Activated CD8-positive, alpha-beta memory T cell treated with anti-CD3 and anti-CD28 coated beads, Interleukin-2, amount 50 U/mL, for 4 hours (primary cell): ENCODE measurements around the gene KIAA1958.
"Not testable (repeated sequence)": the region's sequence is repeated elsewhere in the genome, so short reads cannot be mapped to it uniquely, and the experiment has no call there.

Experiments used
- DNase-seq: peaks from one replicate; pipeline ENCODE4 v3.0.0-alpha.2; 2020

Gene KIAA1958

GRCh38 chr9:112669326-112669725 lies 182.7 kb downstream of the KIAA1958 start:
- DNase-seq = no peak

- no peak for DNase-seq
Observed at GRCh38 chr9:112670991-112671625, 184.5 kb downstream of the KIAA1958 start.

GRCh38 chr9:112673221-112673620 lies 186.6 kb downstream of the KIAA1958 start:
- DNase-seq = not testable (repeated sequence)

DNA sequence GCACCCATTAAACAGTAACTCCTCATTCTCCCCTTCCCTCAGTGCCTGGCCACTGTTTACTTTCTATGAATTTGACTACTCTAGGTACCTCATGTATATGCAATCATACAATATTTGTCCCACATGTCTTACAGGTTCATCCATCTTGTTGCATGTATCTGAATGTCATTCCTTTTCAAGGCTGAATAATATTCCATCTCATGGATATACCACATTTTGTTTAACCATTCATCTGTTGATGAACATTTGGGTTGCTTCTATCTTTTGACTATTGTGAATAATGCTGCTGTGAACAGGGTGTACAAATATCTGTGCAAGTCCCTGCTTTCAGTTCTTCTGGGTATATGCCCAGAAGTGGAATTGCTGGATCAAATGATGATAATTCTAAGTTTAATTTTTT lies 190.4 kb downstream of the KIAA1958 start:
- no peak for DNase-seq

- no peak for DNase-seq
Observed at GRCh38 chr9:112680731-112681402, 194.2 kb downstream of the KIAA1958 start.

DNA sequence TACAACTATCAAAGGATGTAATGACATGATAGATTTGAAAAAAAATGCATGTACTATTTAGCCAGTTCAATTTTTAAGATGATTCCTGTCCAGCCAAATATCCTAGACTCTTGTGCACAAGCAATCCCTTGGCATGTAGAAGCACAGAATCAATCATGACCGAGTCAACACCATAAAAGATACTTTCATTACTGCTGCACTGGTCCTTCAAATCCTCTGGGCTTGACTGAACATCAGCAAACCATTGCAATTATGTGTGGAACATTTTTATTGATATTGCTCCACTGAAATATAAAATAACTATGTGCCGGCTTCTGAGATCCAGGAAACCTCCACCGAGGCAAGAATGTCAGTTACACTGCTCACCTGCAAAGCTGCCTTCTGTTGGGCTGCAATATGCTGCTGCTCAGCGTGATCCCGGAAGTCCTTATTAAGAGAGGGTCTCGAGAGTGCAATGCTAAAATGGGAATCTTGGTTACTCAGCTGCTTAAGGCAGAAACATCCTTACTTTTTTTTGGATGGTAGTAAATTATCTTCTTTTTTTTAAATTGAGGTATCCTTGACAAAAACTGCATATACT lies 202.6 kb downstream of the KIAA1958 start:
- no peak for DNase-seq

DNA sequence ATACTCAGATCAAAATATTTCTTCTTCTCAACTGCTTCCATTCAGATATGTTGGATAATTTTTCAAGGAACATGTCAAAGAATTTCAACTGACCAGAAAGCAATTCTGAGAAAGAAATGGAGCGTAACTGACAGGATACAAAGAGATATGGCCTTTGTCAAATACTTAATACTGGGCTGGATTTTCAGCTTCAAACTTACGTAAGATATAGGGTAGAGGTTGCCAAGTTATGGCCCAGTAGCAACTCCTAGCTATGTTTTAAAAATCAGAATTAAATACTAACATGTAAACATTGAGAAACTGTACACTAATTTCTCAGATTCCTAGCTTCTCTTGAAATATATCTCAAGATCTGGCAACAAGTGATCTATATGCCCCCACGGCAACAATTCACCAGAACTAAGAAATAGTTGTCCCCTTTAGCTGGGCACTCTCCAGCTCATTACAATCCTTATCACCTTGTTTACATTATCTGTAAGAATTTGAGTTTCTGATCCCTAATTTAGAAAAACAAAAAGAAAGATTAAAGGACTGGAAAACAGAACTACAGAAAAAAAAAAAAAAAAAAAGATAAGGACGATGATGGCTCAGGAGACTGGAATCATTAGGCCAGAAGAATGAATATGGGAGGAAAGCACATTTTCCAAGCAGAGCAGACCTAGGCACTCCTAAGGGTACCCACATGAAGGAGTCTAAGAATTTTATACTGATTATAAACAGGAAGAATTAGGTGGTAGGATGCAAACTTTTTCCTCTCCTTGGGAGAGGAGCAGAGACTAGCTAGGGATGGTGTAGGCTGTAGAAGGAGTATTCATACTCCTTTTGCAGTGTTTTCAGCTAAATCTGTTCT lies 208.3 kb downstream of the KIAA1958 start:
- no peak for DNase-seq

GRCh38 chr9:112696461-112696860 lies 209.8 kb downstream of the KIAA1958 start:
- DNase-seq = no peak

- no peak for DNase-seq
Observed at GRCh38 chr9:112699230-112699629, 212.6 kb downstream of the KIAA1958 start.

DNA sequence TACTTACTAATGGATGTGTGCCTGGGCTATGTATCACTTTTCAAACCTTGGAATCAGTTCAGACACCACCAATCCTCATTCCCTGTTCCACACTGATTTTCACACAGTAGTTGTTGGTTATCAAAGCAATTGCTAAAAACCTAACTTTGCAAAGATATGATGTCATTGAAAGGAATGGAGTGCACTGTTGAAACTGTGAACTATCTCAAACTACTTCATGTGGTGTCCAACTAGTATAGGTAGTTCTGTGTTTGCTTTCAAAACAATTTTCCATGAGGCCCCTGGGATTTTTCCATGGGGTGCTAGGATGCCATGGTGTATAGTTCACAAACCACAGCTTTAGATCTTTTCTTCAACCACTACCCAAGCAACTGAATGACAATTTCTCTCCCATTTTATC lies 213.5 kb downstream of the KIAA1958 start:
- no peak for DNase-seq

DNA sequence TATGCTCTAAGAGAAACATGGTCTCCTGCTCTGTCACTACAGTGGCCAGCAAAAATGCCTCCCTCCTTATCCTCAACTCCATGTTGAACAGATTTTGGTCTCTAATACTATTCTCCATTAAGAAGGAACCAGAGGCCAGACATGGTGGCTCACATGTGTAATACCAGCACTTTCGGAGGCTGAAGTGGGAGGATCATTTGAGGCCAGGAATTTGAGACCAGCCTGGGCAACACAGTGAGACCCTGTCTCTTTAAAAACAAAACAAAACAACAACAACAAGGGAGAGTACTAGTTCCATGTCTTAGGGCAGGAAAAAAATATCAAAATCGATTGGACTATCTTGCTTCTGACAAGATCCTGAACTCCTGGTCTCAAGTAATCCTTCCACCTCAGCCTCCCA lies 216.7 kb downstream of the KIAA1958 start:
- no peak for DNase-seq

DNA sequence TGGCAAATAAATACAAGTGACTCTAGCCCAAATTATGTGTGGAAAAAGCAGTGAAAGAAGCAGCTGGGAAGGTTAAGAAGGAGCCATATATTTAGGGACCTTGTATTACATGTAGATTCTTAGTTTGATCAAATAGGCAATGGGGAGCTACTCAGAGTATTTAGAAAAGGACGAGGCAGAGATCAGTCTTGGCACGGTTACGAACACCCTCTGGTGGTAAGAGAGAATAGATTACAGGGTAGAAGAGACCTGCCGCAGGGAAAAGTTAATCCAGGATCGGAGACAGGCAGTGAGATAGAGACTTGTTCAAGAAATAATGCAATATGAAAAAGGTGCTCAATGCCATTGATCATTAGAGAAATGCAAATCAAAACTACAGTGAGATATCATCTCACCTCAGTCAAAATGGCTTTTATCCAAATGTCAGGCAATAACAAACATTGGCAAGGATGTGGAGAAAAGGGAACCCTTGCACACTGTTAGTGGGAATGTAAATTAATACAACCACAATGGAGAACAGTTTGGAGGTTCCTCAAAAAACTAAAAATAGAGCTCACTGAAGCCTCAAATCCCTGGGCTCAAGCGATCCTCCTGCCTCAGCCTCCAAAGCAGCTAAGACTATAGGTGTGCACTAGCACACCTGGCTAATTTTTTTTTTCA lies 219.3 kb downstream of the KIAA1958 start:
- no peak for DNase-seq

DNA sequence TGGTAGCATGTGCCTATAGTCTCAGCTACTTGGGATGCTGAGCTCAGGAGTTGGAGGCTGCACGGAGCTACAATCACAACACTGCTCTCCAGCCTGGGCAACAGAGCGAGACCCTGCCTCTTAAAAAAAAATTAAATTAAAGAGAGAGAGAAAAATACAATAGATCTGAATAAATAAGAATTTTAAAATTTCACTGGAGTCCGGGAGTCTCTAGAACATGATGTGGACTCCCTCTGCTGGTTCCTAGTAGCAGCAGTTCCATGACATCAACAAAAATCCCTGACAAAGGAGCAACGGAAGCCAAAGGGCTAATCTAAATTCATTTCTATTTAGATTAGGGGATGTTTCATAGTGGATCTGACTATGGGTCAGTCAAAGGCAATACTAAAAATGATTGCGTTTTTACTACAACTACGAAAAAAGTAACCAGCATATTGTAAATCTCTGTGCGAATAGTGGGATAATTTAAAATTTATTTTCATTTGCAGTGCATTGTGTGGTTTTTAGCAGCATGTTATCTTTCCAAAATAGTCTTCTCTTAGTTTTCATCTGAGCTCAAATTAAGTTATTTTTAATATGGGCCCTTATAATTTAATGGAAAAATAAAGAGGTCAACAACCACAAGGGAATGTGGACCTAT lies 224.5 kb downstream of the KIAA1958 start:
- no peak for DNase-seq

- no peak for DNase-seq
Observed at GRCh38 chr9:112712678-112713077, 226.1 kb downstream of the KIAA1958 start.

DNA sequence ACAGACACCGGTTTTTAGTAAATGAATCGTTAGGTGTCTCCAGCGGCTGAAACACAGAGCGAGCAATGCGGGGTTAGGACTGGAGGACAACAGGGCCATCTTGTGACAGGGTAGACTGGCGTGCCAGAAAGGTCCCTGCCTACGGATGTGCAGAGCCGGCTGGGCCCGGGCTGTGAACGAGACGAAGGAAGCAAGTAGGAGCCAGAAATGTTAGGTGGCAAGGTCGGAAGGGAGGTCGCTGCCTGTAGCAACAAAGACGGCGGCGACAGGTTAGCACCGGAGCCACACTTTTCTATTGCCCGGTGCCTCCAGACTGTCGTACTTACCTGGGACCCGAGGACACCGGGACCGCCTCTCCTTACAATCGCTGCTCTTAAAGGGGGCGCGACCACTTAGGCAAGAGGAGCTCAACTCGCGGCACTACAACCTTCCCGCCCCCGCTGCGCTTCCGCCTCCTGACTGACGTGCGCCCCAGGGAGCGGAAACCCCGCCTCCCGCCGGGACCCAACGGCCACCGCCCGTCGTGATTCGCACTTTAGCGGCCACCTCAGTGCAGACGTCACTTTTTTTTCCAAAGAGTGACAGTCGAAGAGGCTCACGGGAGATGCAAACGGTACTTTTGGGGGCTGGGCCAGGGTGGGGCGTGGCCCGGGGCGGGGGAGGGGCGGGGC lies 231.2 kb downstream of the KIAA1958 start, which contains the start of gene INIP:
Gene INIP, minus strand, starts transcription at position 457 of the 671 bp plus-strand sequence. CDS start 1,632 bp downstream, outside the sequence.
- peak; percentile 98 for DNase-seq
